Prostate gland (tissue), 2 donors: ENCODE data around the gene ADARB2.

Source experiments
- POLR2A ChIP-seq: fragments of 450-650 bp; IDR thresholded peaks from one replicate; pipeline ENCODE4 v1.6.1; 2016; ENCODE audit warnings: antibody characterized with exemption, mild to moderate bottlenecking
- POLR2AphosphoS5 ChIP-seq: sonication (generic); formaldehyde crosslinking; IDR thresholded peaks from one replicate; pipeline ENCODE4 v1.6.1; 2017; ENCODE audit warnings: antibody characterized with exemption
- TF ChIP-seq, protein P1 (sequence below), 4 experiments: fragments of 200-600 bp in 2 of 4; fragments of 450-650 bp in 2 of 4; sonication (generic) in 2 of 4; IDR thresholded peaks; 1 replicate in 3 of 4; 2 replicates in 1 of 4; pipeline ENCODE4 v1.5.1; 2016 to 2019; ENCODE audit warnings: antibody characterized with exemption in 4 of 4, mild to moderate bottlenecking in 2 of 4, moderate library complexity in 2 of 4

DNA sequence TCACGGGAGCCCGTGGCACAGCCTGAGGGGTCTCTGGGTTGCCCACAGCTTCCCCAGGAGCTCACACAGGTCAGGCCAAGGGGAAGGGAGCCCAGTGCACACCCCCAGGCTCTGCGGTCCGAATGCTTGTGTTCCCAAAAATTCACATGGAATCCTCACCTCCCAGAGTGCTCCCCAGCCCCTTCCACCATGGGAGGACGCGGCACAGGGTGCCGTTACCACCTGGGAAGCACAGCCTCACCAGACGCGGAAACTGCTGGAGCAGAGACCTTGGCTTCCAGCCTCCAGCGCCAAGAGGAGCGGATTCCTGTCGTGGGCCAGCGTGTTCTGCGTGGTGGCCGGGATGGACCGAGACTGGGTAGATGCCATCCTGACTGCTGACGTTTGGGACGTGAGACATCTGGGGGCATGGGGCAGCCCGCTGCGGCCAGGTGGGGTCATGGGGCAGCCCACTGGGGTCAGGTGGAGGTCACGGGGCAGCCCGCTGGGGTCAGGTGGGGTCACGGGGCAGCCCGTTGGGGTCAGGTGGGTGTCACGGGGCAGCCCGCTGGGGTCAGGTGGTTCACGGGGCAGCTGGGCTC, 531.8 kb downstream of the ADARB2 start:
- TF ChIP-seq POLR2A (no peak), POLR2AphosphoS5 (no peak)
- TF ChIP-seq, protein P1, sequence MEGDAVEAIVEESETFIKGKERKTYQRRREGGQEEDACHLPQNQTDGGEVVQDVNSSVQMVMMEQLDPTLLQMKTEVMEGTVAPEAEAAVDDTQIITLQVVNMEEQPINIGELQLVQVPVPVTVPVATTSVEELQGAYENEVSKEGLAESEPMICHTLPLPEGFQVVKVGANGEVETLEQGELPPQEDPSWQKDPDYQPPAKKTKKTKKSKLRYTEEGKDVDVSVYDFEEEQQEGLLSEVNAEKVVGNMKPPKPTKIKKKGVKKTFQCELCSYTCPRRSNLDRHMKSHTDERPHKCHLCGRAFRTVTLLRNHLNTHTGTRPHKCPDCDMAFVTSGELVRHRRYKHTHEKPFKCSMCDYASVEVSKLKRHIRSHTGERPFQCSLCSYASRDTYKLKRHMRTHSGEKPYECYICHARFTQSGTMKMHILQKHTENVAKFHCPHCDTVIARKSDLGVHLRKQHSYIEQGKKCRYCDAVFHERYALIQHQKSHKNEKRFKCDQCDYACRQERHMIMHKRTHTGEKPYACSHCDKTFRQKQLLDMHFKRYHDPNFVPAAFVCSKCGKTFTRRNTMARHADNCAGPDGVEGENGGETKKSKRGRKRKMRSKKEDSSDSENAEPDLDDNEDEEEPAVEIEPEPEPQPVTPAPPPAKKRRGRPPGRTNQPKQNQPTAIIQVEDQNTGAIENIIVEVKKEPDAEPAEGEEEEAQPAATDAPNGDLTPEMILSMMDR (IDR thresholded peaks at IDR 0.05) = no peak
